GM18498 (cell line): Measurements from ENCODE around the gene ZBTB45.

Experiments used
- ATAC-seq: cut with Tn5 transposase; IDR thresholded peaks from one replicate; pipeline ENCODE4 v1.9.1; 2021; ENCODE audit warnings: mild to moderate bottlenecking, moderate library complexity; ENCODE audit not compliant: unreplicated experiment

The ZBTB45 gene

GRCh38 chr19:58519355-58520256, at the start of gene ZBTB45:
TSS of gene ZBTB45 (minus strand) at chr19:58519810. CDS start at chr19:58517673, 2,137 bp downstream.
- ATAC-seq, result peak; percentile 87

GRCh38 chr19:58568453-58569130, 49.0 kb upstream of the ZBTB45 start:
- ATAC-seq, result no peak

GRCh38 chr19:58566989-58567388, 47.4 kb upstream of the ZBTB45 start:
- ATAC-seq, result no peak

- ATAC-seq, result no peak
Measured at GRCh38 chr19:58563823-58564222, 44.2 kb upstream of the ZBTB45 start.

GRCh38 chr19:58563034-58563573, 43.5 kb upstream of the ZBTB45 start:
- no peak for ATAC-seq

- no peak for ATAC-seq
Measured at GRCh38 chr19:58562122-58563033, 42.8 kb upstream of the ZBTB45 start.

GRCh38 chr19:58561373-58562121, 41.9 kb upstream of the ZBTB45 start:
- ATAC-seq, result no peak

GRCh38 chr19:58560921-58561320, 41.3 kb upstream of the ZBTB45 start:
- ATAC-seq, result no peak

- ATAC-seq, result no peak
Measured at GRCh38 chr19:58560007-58560887, 40.6 kb upstream of the ZBTB45 start.

- ATAC-seq, result peak; percentile 28
Measured at GRCh38 chr19:58559275-58560006, 39.8 kb upstream of the ZBTB45 start.

GRCh38 chr19:58558623-58559274, 39.1 kb upstream of the ZBTB45 start:
- peak; percentile 66 for ATAC-seq

GRCh38 chr19:58558066-58558622, 38.5 kb upstream of the ZBTB45 start, which contains the start of gene UBE2M:
TSS of gene UBE2M (minus strand) at chr19:58558611. CDS start at chr19:58558381, 230 bp downstream.
- ATAC-seq, result peak; percentile 1

GRCh38 chr19:58557221-58558065, 37.8 kb upstream of the ZBTB45 start:
- no peak for ATAC-seq

- no peak for ATAC-seq
Measured at GRCh38 chr19:58556622-58557220, 37.1 kb upstream of the ZBTB45 start.

GRCh38 chr19:58555920-58556621, 36.5 kb upstream of the ZBTB45 start:
- ATAC-seq, result no peak
